Esophagus mucosa (tissue), 1 donor: ENCODE measurements around the gene INAFM1. TPM values are rescaled to one million over a fixed set of nuclear protein-coding genes. Genes with fewer than 3 reads are reported as not detected.
"Not testable (repeated sequence)": the region's sequence is repeated elsewhere in the genome, so short reads cannot be mapped to it uniquely, and the experiment has no call there.

Source experiments
- ATAC-seq: fragments of 200-7000 bp; cut with Tn5 transposase; one replicate; pipeline ENCODE4 v1.9.1; 2020
- total RNA-seq: library from RNA; stranded (reverse); gene quantifications from one replicate; pipeline ENCODE4 v1.2.4, GENCODE V29; 2023
- donor health status: DM: yes; HTN: yes; CAD: no.

INAFM1 gene
- total RNA-seq, 1 donor from 2014 or later: 7.3 TPM

DNA sequence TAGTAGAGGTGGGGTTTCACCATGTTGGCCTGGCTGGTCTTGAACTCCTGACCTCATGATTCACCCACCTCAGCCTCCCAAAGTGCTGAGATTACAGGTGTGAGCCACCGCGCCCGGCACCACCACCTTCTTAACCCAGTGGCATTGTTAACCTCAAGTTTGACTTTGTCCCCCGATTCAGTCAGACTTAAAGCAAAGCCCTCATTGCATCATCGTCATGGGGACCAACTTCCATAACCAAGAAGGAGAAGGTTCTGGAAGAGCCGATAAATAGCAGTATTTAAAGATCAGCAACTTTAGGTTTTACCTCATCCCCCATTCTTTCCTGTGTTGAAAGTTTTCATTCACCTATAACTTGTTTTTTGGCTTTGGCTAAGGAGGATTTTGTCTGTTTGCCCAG lies 6.7 kb upstream of the INAFM1 start:
- ATAC-seq: no peak

DNA sequence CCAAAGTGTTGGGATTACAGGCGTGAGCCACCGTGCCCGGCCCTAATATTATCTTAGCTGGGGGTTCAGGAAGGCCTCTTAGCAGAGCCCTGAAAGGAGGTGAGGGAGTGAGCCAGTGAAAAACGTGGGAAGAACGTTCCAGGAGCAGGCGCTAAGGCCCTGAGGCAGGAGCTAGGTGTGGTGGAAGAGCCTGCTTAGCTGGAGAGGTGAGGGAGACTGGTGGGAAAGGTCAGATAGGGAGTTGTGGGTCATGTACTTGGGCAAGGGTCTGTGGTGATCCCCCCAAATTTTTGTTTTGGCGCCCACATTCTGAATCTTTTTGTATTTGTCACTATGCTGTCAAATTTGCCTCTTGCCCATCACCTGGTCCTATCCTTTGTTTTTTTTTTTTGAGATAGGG lies 5.1 kb upstream of the INAFM1 start:
- ATAC-seq: no peak

DNA sequence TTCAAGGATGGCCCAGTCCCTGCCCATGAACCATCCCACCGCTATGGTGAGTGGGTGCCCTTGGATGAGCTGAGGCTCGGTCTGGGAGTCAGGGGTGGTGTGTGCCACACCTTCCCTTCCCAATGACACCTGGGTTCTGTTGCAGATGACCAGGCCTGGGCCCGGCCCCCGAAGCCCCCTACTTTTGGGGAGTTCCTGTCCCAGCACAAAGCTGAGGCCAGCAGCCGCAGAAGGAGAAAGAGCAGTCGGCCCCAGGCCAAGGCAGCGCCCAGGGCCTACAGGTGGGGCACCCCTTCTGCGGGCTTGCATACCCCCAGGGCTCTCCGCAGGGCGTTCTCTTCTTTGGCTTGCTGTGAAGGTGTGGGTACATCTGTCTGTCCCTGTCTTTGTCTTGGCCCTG lies 4.3 kb upstream of the INAFM1 start:
- no peak for ATAC-seq

DNA sequence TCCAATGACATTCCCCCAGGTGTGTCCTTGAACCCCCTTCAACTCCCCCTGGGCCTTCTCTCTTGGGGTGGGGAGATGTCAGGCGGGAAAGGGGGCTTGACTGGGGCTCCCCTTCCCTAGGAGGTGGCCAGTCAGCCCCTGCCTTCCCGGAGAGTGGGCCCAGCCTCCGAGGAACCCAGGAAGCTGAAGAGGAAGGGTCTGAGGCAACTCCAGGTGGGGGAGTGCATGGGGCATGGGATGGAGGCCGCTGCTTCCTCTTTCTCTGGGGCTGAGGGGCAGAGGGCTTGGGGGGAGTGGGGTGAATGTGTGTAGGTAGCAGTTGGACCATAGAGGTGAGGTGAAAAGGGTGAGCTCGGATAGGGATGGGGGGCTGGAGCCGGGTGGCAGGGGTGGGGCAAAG lies 2.7 kb upstream of the INAFM1 start:
- no peak for ATAC-seq

DNA sequence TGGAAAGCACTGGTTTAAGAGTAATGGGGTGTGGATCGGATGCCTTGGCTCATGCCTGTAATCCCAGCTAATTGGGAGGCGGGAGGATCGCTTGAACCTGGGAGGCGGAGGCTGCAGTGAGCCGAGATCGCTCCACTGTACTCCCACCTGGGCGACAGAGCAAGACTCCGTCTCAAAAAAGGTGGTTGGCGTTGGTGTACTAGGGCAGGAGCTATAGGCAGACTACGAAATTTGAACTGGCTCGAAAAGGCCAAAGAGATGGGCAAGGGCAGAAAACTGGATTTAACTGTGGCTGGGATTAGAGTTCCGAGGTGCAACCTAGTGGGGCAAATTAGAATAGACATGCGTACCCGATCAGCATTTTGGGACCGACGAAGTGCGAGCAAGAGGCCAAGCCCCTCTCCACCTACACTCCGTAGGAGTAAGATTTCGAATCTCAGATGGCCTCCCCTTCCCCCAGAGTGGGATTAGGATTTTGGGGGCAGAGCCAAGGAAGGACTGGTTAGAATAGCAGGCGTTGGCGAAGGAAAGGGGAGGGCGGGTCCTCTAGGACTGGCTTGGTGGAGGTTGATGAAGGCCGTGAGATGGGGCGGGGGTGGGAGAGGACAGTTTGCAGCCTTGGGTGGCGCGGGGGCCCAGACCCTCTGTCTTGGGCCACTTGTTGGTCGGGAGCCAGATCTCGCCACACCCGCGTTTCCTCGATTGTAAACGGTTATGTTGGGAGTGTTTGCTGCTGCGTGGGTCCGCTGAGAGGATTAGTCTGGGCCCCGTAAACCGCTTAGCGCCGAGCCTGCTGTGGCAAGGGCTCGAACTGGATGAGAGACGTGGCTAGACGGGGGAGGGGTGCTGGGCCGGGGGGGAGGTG lies 2.0 kb upstream of the INAFM1 start:
- no peak for ATAC-seq

DNA sequence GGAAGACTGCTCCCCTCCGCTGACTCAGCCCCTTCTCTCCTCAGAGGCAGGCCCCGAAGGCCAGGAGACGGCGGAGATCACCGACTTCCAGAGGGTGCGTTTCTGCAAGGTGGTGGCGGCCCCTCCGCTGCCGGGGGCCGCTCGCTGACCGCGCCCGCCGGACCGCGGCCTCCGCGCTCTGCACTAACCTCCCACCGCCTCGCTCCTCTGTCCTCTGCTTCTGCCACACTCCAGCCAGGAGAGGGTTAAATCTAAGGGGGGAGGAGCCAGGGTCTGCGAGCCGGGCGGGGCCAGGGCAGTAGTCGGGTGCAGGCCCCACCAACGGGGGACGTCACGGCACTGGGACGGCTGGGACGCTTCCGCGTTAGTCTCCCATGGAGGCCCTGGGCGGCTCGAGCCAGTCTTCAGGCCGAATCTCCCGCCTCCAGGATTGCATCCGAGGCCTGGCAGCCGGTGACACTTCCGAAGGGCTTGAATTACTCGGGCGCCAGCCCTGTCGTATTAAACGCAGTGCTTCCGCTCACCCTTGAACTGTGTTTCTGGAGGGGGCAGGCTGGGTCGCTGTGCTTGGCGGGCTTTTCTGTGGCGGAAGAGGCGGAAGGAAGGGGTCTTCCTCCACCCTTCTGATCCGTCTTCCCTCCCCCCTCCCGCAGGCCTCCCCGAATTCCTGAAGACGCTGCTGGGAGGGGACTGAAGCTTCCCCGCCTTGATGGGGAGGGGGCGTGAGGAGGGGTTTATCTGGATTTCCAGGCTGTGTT lies 1.2 kb upstream of the INAFM1 start:
- peak; percentile 80 for ATAC-seq

DNA sequence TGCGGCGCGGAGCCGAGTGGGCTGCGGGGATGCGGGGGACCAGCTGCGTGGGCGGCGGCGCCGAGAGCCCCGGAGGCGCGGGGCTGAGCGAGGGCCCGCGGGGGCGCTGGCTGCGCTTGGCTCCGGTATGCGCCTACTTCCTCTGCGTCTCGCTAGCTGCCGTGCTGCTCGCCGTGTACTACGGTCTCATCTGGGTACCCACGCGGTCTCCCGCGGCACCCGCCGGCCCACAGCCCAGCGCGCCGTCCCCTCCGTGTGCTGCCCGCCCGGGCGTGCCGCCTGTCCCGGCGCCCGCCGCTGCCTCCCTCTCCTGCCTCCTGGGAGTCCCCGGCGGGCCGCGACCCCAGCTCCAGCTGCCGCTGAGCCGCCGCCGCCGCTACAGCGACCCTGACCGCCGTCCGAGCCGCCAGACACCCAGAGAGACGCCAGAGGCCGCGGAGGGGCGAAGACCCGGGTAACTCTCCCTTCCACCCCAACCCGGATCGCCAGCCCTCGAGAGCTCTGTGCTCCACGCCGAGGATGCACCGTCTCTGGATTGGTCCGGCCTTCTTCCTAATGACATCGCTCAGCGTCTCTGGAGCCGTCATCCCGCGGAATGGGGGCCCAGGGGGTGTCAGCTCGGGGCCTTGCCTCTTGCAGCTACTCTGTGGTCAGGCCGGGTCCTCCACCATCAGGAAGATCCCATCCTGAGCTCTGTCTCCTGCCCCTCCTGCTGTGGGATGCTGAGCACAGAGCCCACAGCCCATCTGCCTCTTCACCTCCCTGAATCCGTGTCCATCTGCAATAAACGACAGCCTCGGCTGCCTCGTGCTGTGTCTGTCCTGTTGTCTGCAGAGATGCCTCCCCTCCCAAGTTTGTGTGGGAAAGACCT lies 441 bp downstream of the INAFM1 start:
- peak; percentile 6 for ATAC-seq

DNA sequence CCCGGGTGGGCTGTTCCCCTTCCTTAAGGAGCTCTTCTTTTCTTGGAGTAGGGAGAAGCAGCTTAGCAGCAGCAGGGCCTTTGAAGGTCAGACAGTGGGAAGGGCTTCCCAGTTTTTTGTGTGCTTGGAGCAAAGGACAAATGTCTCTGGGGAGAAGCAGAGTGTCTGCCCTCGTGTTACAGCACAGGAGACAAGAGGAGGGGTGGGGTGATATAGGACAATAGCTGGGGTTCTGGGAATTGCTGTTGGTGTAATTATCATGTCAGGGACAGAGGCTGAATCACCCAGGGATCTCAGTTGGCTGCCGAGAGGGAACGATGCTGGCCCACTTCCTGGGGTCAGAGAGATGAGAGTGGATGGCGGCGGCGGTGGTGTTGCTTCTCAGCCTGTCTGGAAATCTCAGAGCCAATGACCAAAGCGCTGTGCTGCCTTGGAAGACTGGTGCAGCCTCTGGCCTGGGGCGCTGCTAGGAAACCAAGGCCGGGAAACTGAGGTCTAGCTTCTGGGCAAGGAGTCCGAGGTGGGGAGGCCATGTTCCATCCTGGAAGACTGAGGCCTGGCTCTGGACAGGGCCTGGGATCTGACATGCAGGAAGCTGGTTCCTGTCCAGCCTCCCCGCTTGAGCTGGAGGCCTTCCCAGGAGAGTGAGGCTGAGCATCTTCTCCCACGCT lies 1.2 kb downstream of the INAFM1 start:
- ATAC-seq: no peak

DNA sequence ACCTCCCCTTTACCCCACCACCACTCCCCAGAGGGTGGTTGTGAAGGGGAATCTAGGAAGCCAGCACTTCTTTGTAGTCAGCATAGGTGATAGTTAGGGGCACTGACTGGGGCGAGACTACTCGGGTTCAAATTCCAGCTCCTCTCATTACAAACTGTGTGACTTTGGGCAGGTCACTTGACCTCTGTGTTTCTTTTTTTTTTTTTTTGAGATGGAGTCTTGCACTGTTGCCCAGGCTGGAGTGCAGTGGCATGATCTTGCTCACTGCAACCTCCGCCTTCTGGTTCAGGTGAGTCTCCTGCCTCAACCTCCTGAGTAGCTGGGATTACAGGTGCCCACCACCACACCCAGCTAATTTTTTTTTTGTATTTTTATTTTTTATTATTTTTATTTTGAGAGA lies 1.8 kb downstream of the INAFM1 start:
- ATAC-seq: not testable (repeated sequence)

DNA sequence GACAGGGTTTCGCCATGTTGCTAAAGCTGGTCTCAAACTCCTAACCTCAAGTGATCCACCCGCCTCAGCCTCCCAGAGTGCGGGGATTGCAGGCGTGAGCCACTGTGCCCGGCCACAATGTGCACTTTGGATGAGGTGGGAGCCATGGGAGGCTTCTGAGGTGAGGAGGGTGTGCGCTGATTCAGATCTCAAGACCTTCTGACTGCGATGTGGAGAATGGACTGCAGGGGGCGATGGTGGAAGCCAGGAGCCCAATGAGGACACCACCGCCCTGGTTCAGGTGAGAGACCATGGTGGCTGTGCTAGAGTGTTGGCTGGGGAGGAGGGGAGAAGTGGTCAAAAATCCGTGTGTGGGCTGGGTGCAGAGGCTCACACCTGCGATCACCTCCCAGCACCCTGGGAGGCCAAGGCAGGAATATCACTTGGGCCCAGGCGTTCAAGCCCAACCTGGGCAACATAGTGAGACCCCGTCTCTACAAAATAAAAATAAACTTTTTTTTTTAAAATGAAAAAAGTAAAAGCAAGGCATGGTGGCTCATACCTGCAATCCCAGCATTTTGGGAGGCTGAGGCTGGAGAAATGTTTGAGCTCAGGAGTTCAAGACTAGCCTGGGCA lies 5.6 kb downstream of the INAFM1 start:
- peak; percentile 3 for ATAC-seq

DNA sequence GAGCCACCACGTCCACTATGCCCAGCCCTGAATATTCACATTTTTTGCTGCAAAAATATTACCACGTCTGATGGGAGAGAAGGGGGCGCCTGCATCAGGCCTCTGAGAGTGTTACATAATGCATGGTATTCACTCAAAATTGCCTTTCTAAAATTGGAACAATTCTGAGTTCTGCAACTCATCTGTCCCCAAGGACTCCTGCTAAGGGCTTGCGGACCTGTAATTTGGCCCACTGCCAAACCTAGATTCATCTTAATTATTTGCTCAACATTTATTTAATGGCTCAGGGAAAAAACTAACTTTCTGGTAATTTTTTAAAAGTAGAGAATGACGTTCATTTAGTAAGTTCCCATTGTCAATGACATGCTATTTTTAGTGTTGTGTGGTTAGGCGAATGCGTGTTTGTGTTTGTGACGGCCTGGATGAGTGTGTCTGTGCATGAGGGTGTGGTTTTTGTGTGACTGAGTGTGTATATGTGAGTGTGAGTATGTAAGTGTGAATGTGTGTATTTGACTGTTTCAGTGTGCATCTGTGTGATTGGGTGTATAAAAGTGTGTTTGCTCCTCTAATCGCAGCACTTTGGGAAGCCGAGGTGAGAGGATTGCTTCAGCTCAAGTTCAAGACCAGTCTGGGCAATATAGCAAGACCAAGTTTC lies 8.8 kb downstream of the INAFM1 start:
- no peak for ATAC-seq

DNA sequence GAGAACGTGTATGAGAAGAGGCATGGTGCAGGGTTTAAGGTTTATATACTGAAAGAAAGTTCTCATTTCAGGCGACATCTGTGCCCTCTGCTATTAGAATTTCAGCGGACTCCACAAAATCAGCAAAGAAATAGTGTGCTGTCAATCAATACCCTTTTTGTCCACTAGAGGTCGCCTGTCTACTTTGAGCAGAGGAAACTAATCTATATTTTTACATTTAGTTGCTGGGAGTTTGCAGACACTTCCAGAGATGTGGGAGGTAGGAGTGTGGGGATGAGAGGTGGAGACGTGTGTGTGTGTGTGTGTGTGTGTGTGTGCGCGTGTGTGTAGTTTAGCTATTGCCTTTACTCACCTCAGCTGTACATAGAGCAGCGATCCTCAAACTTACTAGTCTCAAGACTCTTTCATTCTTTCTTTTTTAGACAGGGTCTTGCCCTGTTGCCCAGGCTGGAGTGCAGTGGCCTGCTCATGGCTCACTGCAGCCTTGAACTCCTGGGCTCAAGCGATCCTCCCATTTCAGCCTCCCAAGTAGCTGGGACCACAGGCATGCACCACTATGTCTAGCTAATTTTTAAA lies 9.7 kb downstream of the INAFM1 start:
- peak; percentile 9 for ATAC-seq

DNA sequence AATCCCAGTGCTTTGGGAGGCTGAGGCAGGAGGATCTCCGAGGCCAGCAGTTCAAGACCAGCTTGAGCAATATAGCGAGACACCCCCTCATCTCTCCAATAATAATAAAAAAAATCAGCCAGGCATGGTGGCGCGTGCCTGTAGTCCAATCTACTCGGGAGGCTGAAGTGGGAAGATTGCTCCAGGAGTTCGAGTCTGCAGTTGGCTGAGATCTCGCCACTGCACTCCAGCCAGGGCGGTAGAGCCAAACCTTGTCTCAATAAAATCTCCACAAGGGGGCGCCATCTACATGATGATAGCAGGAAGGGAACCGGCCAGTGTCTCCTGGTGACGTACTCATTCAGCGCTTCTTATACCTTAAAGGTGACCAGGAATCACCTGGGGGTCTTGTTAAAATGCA lies 21.4 kb downstream of the INAFM1 start:
- ATAC-seq: peak; percentile 88

DNA sequence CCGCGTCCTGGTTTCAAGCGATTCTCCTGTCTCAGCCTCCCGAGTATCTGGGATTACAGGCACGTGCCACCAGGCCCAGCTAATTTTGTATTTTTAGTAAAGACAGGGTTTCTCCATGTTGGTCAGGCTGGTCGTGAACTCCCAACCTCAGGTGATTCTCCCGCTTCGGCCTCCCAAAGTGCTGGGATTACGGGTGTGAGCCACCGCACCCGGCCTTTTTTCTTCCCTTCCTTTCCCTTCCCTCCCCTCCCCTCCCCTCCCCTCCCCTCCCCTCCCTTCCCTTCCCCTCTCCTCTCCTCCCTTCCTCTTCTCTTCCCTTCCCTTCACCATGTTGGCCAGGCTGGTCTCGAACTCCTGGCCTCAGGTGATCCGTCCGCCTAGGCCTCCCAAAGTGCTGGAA lies 26.2 kb downstream of the INAFM1 start:
- ATAC-seq: not testable (repeated sequence)

DNA sequence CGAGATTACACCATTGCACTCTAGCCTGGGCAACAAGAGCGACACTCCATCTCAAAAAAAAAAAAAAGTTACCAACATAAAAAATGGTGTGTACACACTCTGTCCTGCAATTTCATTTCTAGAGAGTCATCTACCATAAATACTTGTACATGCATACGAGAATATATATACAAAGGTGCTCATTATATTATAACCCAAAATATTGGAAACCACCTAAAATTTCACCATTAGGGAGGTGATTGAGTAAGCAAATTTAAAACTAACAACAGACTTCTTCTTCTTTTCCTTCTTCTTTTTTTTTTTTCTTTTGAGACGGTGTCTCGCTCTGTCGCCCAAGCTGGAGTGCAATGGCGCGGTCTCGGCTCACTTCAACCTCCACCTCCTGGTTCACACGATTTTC lies 27.6 kb downstream of the INAFM1 start:
- ATAC-seq: no peak

DNA sequence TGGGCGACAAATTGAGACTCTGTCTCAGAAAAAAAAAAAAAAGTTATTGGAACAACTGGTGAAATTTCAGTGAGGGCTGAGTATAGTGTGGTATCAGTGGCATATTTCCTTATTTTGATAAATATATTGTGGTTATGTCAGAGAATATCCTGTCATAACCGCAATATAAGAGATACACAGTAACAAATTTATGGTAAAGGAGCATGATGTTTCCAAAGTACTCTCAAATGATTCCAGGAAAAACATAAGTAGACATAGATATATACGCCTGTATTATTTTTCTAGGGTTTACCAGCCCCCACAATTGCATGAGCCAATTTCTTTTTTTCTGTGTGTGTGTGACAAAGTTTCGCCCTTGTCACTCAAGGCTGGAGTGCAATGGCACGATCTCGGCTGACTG lies 29.3 kb downstream of the INAFM1 start:
- ATAC-seq: no peak

DNA sequence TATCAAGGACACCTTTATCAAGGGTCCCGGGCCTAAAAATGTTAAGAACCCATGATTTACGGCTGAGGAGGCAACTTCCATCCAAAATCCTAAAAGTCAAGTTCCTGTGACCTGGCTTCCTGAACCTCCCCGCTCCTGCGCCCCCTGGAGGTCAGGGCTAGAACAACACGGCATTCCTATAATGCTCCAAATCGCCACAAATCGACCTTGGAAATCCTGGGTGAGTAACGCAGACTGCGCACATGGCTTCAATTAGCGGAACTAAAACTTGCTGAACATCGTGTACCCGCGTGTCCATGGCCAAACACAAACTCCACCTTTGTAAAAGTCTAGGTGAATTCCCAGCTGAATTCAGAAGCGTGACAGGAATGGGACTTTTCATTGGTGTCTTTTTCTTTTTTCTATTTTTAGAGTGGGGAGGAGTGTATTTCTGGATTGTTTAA lies 30.6 kb downstream of the INAFM1 start:
- ATAC-seq: peak; percentile 72

DNA sequence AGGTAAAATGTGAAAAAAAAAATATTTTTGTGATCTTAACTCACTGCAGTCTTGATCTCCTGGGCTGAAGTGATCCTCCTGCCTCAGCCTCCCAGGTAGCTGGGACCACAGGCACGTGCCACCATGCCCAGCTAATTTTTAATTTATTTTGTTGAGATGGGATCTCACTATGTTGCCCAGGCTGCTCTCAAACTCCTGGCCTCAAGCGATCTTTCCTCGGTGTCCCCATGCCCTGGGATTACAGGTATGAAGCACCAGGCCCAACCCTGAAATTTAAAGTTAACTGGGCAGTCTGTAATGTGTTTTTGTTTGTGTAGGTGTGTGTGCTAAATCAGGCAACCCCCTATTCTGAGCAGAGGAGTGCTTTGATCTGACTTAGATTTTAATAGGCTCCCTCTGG lies 31.6 kb downstream of the INAFM1 start:
- no peak for ATAC-seq

DNA sequence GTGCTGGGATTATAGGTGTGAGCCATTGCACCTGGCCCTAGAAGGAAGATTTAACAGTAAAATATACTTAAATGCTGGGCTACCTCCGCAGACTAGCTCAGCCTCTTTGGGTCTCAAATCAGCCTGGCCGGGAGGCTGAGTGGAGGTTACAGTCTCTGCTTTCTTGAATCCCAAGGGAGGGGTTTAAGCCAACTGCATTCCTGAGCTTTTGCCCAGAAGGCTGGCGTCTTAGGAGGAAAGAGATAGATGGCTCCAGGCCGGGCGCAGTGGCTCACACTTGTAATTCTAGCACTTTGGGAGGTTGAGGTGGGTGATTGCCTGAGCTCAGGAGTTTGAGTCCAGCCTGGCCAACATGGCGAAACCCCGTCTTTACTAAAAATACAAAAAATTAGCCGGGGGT lies 34.4 kb downstream of the INAFM1 start:
- no peak for ATAC-seq

DNA sequence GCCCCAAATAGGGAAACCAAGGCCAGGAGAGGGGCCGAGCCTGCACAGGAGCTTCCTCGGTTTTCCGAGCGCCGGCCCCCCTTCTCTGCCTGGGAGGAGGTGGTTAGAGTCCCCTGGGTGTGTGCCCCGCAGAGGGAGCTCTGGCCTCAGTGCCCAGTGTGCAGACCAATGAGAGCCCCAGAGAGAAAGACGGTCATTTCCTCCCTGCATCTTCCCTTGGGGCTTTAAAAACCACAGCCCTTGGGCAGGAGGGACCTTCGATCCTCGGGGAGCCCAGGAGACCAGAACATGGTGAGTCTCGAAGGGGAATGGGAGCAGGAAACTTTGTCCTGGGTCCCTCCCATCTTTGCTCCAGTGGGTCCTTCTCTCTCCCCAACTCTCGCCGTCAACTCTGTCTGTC lies 34.9 kb downstream of the INAFM1 start, which contains the start of gene C5AR1:
Gene C5AR1, plus strand, starts transcription at position 254 of the 400 bp plus-strand sequence. Its CDS starts 35 bp downstream, at position 289.
- ATAC-seq: no peak

DNA sequence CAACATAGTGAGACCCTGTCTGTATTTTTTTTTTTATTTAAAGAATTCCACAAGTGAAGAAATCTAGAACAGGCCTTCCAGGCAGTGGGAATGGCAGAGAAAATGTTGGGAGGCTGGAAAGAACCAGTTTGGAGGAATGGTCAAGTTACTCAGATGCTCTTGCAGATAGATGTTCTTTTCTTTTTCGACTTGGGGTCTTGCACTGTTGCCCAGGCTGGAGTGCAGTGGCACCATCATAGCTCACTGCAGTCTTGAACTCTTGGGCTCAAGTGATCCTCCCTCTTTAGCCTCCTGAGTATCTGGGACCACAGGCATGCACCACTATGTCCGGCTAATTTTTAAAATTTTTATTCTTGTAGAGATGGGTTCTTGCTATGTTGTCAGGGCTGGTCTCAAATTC lies 35.6 kb downstream of the INAFM1 start:
- ATAC-seq: no peak
